ENCODE results near the gene POLR1A. TPM values are rescaled to one million over a fixed set of nuclear protein-coding genes. Genes with fewer than 3 reads are reported as not detected.

The POLR1A gene
- total RNA-seq, 2 experiments from 2014 or later, result 34.5 to 36.6 TPM

GRCh38 chr2:86134709-86135108, 29.0 kb upstream of the POLR1A start:
- Mint-ChIP-seq H3K27ac (no peak overlapping the region), H3K27me3 (no peaks in the 10 kb centered on the region), H3K4me1 (no peaks in the 10 kb centered on the region), H3K9me3 (no peaks in the 10 kb centered on the region), H3K36me3 (ENCODE audit: low read depth) (peaks cover 81% of the 10 kb centered on the region), H3K4me3 (no peak overlapping the region)
- ChIA-PET POLR2A (no interaction called here), CTCF (interaction anchor here (1.2 to 1.3 kb wide), 2 partner anchors 15 to 29 kb away, joined by 3 to 4 read pairs; partner anchors contain the start of genes POLR1A and PTCD3)
- DNase-seq, result no peak

GRCh38 chr2:86124683-86125082, 19.0 kb upstream of the POLR1A start:
- H3K9me3 Mint-ChIP-seq, result no peaks in the 10 kb centered on the region
- no peak overlapping the region for H3K27ac Mint-ChIP-seq
- H3K4me3 Mint-ChIP-seq, result no peak overlapping the region
- H3K4me1 Mint-ChIP-seq, result no peaks in the 10 kb centered on the region
- ChIA-PET POLR2A (no interaction called here), CTCF (no interaction called here)
- no peaks in the 10 kb centered on the region for H3K27me3 Mint-ChIP-seq
- DNase-seq, result no peak
- H3K36me3 Mint-ChIP-seq (ENCODE audit: low read depth), result peaks cover 64% of the 10 kb centered on the region

- POLR2A ChIA-PET, result no interaction called here
- CTCF ChIA-PET, result interaction anchor here (1.1 kb wide), 1 partner anchor 9 kb away, joined by 3 read pairs; no protein-coding TSS in a partner anchor
- H3K36me3 Mint-ChIP-seq (ENCODE audit: low read depth), result peaks cover 66% of the 10 kb centered on the region
Observed at GRCh38 chr2:86123328-86123925, 17.7 kb upstream of the POLR1A start.

GRCh38 chr2:86118130-86118529, 12.4 kb upstream of the POLR1A start:
- CTCF ChIA-PET, result interaction anchor here (0.6 to 1.6 kb wide), 2 partner anchors 38 to 68 kb away, joined by 3 read pairs; no protein-coding TSS in a partner anchor
- no peak for DNase-seq

More at GRCh38 chr2:86123328-86123925, 17.7 kb upstream of the POLR1A start:
- no peak for DNase-seq
- Mint-ChIP-seq H3K27me3 (no peaks in the 10 kb centered on the region), H3K27ac (no peak overlapping the region), H3K4me1 (no peaks in the 10 kb centered on the region), H3K4me3 (no peak overlapping the region), H3K9me3 (no peaks in the 10 kb centered on the region)

GRCh38 chr2:86107031-86107430, 1.3 kb upstream of the POLR1A start:
- ChIA-PET CTCF (interaction anchor here (1.0 to 1.9 kb wide), 4 partner anchors 17 to 279 kb away, joined by 3 to 6 read pairs (median 4); no protein-coding TSS in a partner anchor), POLR2A (no interaction called here)
- Mint-ChIP-seq H3K36me3 (ENCODE audit: low read depth) (peaks cover 46% of the 10 kb centered on the region), H3K27ac (peak overlapping the region; percentile 99), H3K4me3 (peak overlapping the region; percentile 84), H3K4me1 (peaks cover 46% of the 10 kb centered on the region), H3K9me3 (peaks cover 2% of the 10 kb centered on the region), H3K27me3 (no peaks in the 10 kb centered on the region)
- peak; percentile 17 for DNase-seq

More at GRCh38 chr2:86118130-86118529, 12.4 kb upstream of the POLR1A start:
- POLR2A ChIA-PET, result no interaction called here
- no peaks in the 10 kb centered on the region for H3K9me3 Mint-ChIP-seq
- no peak overlapping the region for H3K27ac Mint-ChIP-seq
- no peaks in the 10 kb centered on the region for H3K27me3 Mint-ChIP-seq
- H3K36me3 Mint-ChIP-seq (ENCODE audit: low read depth), result peaks cover 60% of the 10 kb centered on the region
- no peak overlapping the region for H3K4me3 Mint-ChIP-seq
- H3K4me1 Mint-ChIP-seq, result peaks cover 3% of the 10 kb centered on the region

GRCh38 chr2:86105969-86106945, 571 bp upstream of the POLR1A start, which contains the start of gene PTCD3:
Gene PTCD3, plus strand, starts transcription at chr2:86106235. Its CDS starts 13 bp downstream, at chr2:86106248.
- Mint-ChIP-seq H3K9me3 (peaks cover 2% of the 10 kb centered on the region), H3K4me3 (peak within 1 kb of the TSS; percentile 84), H3K36me3 (ENCODE audit: low read depth) (peaks cover 51% of the 10 kb centered on the region), H3K27me3 (no peaks in the 10 kb centered on the region), H3K4me1 (peaks cover 51% of the 10 kb centered on the region), H3K27ac (peak within 1 kb of the TSS; percentile 99)
- ChIA-PET CTCF (interaction anchor here (0.8 to 1.9 kb wide), 8 partner anchors 8 to 355 kb away, joined by 3 to 6 read pairs (median 4); no protein-coding TSS in a partner anchor), POLR2A (interaction anchor here (0.6 to 0.7 kb wide), 2 partner anchors 53 to 65 kb away, joined by 3 to 5 read pairs; no protein-coding TSS in a partner anchor)
- peak; percentile 97 for DNase-seq

- ChIA-PET CTCF (interaction anchor here (0.6 to 0.8 kb wide), 2 partner anchors 12 to 65 kb away, joined by 3 read pairs; no protein-coding TSS in a partner anchor), POLR2A (no interaction called here)
- peaks cover 43% of the 10 kb centered on the region for H3K36me3 Mint-ChIP-seq (ENCODE audit: low read depth)
- peaks cover 37% of the 10 kb centered on the region for H3K4me1 Mint-ChIP-seq
- DNase-seq, result no peak
- no peaks in the 10 kb centered on the region for H3K27me3 Mint-ChIP-seq
- no peak overlapping the region for H3K27ac Mint-ChIP-seq
- peaks cover 2% of the 10 kb centered on the region for H3K9me3 Mint-ChIP-seq
- H3K4me3 Mint-ChIP-seq, result no peak overlapping the region
Observed at GRCh38 chr2:86102157-86102556, 3.5 kb downstream of the POLR1A start.

- Mint-ChIP-seq H3K27ac (no peak overlapping the region), H3K9me3 (peaks cover 2% of the 10 kb centered on the region), H3K36me3 (ENCODE audit: low read depth) (peaks cover 57% of the 10 kb centered on the region), H3K4me1 (peaks cover 20% of the 10 kb centered on the region), H3K4me3 (no peak overlapping the region), H3K27me3 (no peaks in the 10 kb centered on the region)
- DNase-seq, result no peak
- CTCF ChIA-PET, result interaction anchor here (0.6 to 2.0 kb wide), 3 partner anchors 17 to 607 kb away, joined by 4 to 5 read pairs (median 5); no protein-coding TSS in a partner anchor
- POLR2A ChIA-PET, result no interaction called here
Observed at GRCh38 chr2:86097913-86098312, 7.8 kb downstream of the POLR1A start.

- ChIA-PET CTCF (no interaction called here), POLR2A (no interaction called here)
- H3K27me3 Mint-ChIP-seq, result no peaks in the 10 kb centered on the region
- peaks cover 13% of the 10 kb centered on the region for H3K4me1 Mint-ChIP-seq
- H3K27ac Mint-ChIP-seq, result no peak overlapping the region
- peaks cover 2% of the 10 kb centered on the region for H3K9me3 Mint-ChIP-seq
- H3K4me3 Mint-ChIP-seq, result no peak overlapping the region
- peaks cover 51% of the 10 kb centered on the region for H3K36me3 Mint-ChIP-seq (ENCODE audit: low read depth)
- no peak for DNase-seq
Observed at GRCh38 chr2:86097114-86097896, 8.4 kb downstream of the POLR1A start.

- POLR2A ChIA-PET, result no interaction called here
- peaks cover 48% of the 10 kb centered on the region for H3K36me3 Mint-ChIP-seq (ENCODE audit: low read depth)
- H3K27me3 Mint-ChIP-seq, result no peaks in the 10 kb centered on the region
- H3K9me3 Mint-ChIP-seq, result no peaks in the 10 kb centered on the region
- no peak for DNase-seq
- H3K27ac Mint-ChIP-seq, result no peak overlapping the region
- H3K4me3 Mint-ChIP-seq, result no peak overlapping the region
- peaks cover 3% of the 10 kb centered on the region for H3K4me1 Mint-ChIP-seq
- CTCF ChIA-PET, result interaction anchor here (0.8 to 1.4 kb wide), 4 partner anchors 15 to 451 kb away, joined by 3 to 4 read pairs (median 4); no protein-coding TSS in a partner anchor
Observed at GRCh38 chr2:86094229-86094628, 11.5 kb downstream of the POLR1A start.

GRCh38 chr2:86087936-86088850, 17.5 kb downstream of the POLR1A start:
- Mint-ChIP-seq H3K27ac (no peak overlapping the region), H3K4me3 (no peak overlapping the region), H3K36me3 (ENCODE audit: low read depth) (peaks cover 25% of the 10 kb centered on the region), H3K4me1 (no peaks in the 10 kb centered on the region), H3K9me3 (no peaks in the 10 kb centered on the region), H3K27me3 (no peaks in the 10 kb centered on the region)
- CTCF ChIA-PET, result interaction anchor here (0.7 to 4.3 kb wide), 10 partner anchors 9 to 261 kb away, joined by 3 to 24 read pairs (median 3); no protein-coding TSS in a partner anchor
- no peak for DNase-seq
- POLR2A ChIA-PET, result no interaction called here
